GM12878 (cell line): ENCODE data around the gene SEPTIN5. TPM values are rescaled to one million over a fixed set of nuclear protein-coding genes. Genes with fewer than 3 reads are reported as not detected.

ENCODE experiments used
- ATAC-seq: fragments of 200-7000 bp; cut with Tn5 transposase; 3 replicates; pipeline ENCODE4 v1.9.1; 2020; ENCODE audit warnings: mild to moderate bottlenecking, moderate library complexity
- BruUV-seq: library from RNA; stranded (reverse); fragments of 400-500 nt; replicated peaks from 2 replicates; lab custom pipeline; 2021; lab: Mats Ljungman, UMichigan
- CTCF ChIA-PET: fragments of 300-600 bp; sonication (Branson Sonifier 250); formaldehyde crosslinking; extraction: SDS; loops from one replicate; lab custom pipeline; 2021; ENCODE audit warnings: inconsistent platforms; lab: Yijun Ruan, JAX
- POLR2A ChIA-PET: fragments of 350-600 bp; formaldehyde crosslinking; extraction: SDS; loops from one replicate; lab custom pipeline; 2021; ENCODE audit warnings: inconsistent platforms; lab: Charles Lee
- RAD21 ChIA-PET: fragments of 300-600 bp; sonication (Branson Sonifier 250); formaldehyde crosslinking; loops from one replicate; lab custom pipeline; 2023; ENCODE audit warnings: antibody characterized with exemption; ENCODE audit not compliant: unreplicated experiment; lab: Charles Lee
- SMC1A ChIA-PET: fragments of 300-600 bp; sonication (Branson Sonifier 250); formaldehyde crosslinking; loops from one replicate; lab custom pipeline; 2023; ENCODE audit not compliant: unreplicated experiment, uncharacterized antibody; lab: Charles Lee
- DNase-seq: peaks from one replicate; pipeline ENCODE4 v3.0.0-alpha.2; 2011; ENCODE audit warnings: low read depth, low spot score
- FAIRE-seq: peaks from 3 replicates; lab custom pipeline; 2011; peaks lifted over from hg19 to GRCh38; lab: Jason Lieb, UNC
- H2AFZ ChIP-seq: 2 replicates; pipeline ENCODE4 v1.6.0; 2011; ENCODE audit warnings: low read depth, low read length, control low read depth; ENCODE audit not compliant: control insufficient read depth
- H3K27ac ChIP-seq: 2 replicates; pipeline ENCODE4 v1.5.1; 2011; ENCODE audit warnings: control low read depth; ENCODE audit not compliant: control insufficient read depth, insufficient read depth
- H3K27me3 ChIP-seq, 2 experiments: replicated peaks in 1 of 2; 2 replicates each; pipeline versions ENCODE4 v1.6.0 to v1.6.1; 2011; ENCODE audit warnings: low read length in 1 of 2; ENCODE audit not compliant: control insufficient read depth in 2 of 2, insufficient read depth in 2 of 2
- H3K36me3 ChIP-seq, 2 experiments: 2 replicates each; pipeline ENCODE4 v1.5.1; 2011; ENCODE audit warnings: low read length in 1 of 2; ENCODE audit not compliant: control insufficient read depth in 2 of 2, insufficient read depth in 2 of 2
- H3K4me1 ChIP-seq: 2 replicates; pipeline ENCODE4 v1.6.1; 2011; ENCODE audit warnings: mild to moderate bottlenecking, low read length, moderate library complexity, mixed read lengths; ENCODE audit not compliant: control insufficient read depth, insufficient read depth
- H3K4me2 ChIP-seq: 2 replicates; pipeline ENCODE4 v1.6.0; 2011; ENCODE audit warnings: control low read depth; ENCODE audit not compliant: control insufficient read depth, insufficient read depth
- H3K4me3 ChIP-seq: fragments of 200-600 bp; sonication (generic); 2 replicates; pipeline ENCODE4 v1.5.1; 2016
- H3K79me2 ChIP-seq: 2 replicates; pipeline ENCODE4 v1.6.0; 2011; ENCODE audit warnings: low read length; ENCODE audit not compliant: control insufficient read depth, insufficient read depth
- H3K9ac ChIP-seq: 2 replicates; pipeline ENCODE4 v1.8.0; 2011; ENCODE audit warnings: low read length, control low read depth, mixed read lengths; ENCODE audit not compliant: control insufficient read depth, insufficient read depth
- H3K9me3 ChIP-seq: replicated peaks from 3 replicates; pipeline ENCODE4 v1.5.1; 2011; ENCODE audit warnings: mild to moderate bottlenecking, low read length; ENCODE audit not compliant: control insufficient read depth, insufficient read depth
- H4K20me1 ChIP-seq: 2 replicates; pipeline ENCODE4 v1.6.0; 2011; ENCODE audit not compliant: control insufficient read depth, insufficient read depth
- CBX5 ChIP-seq: sonication (generic); IDR thresholded peaks from 2 replicates; pipeline ENCODE4 v1.6.1; 2016; ENCODE audit warnings: low read depth, moderate library complexity, mild to moderate bottlenecking, inconsistent platforms
- E2F4 ChIP-seq: IDR thresholded peaks from 2 replicates; pipeline ENCODE4 v1.6.1; 2012; ENCODE audit warnings: low read depth, low read length, improper control_type of control experiment
- HDGF ChIP-seq: fragments of 450-650 bp; IDR thresholded peaks from 2 replicates; pipeline ENCODE4 v1.6.1; 2016; ENCODE audit warnings: antibody characterized with exemption
- NFYB ChIP-seq: IDR thresholded peaks from 2 replicates; pipeline ENCODE4 v1.6.1; 2011; ENCODE audit warnings: low read depth, mild to moderate bottlenecking, low read length, improper control_type of control experiment, moderate library complexity; ENCODE audit not compliant: insufficient read depth
- NR2C2 ChIP-seq: IDR thresholded peaks from 2 replicates; pipeline ENCODE4 v1.6.1; 2011; ENCODE audit warnings: borderline replicate concordance, low read depth; ENCODE audit not compliant: control insufficient read depth, insufficient read length
- NR2F1 ChIP-seq: fragments of 450-650 bp; conservative IDR thresholded peaks from 2 replicates; pipeline ENCODE4 v1.6.1; 2017; ENCODE audit warnings: mild to moderate bottlenecking
- RAD21 ChIP-seq: IDR thresholded peaks from 2 replicates; pipeline ENCODE4 v1.6.1; 2011; ENCODE audit warnings: mild to moderate bottlenecking, low read depth, low read length, moderate library complexity; ENCODE audit not compliant: insufficient read depth
- WGBS: methylation state at CpG from one replicate; pipeline ENCODE4 v1.1.6; 2016; ENCODE audit warnings: low lambda C conversion rate; ENCODE audit not compliant: insufficient replicate concordance, insufficient coverage; ENCODE audit errors: missing lambda C conversion rate; 5-methylcytosine and 5-hydroxymethylcytosine counted together
- in situ Hi-C: fragments of 300-500 bp; cut with MboI; formaldehyde crosslinking; loops from 9 replicates; pipeline ENCODE4 v1.14.3; 2018; ENCODE audit warnings: mixed read lengths
- intact Hi-C: fragments of 100-400 bp; cut with micrococcal nuclease; formaldehyde crosslinking; loops from one replicate; pipeline ENCODE4 v1.14.2; 2022; ENCODE audit not compliant: unreplicated experiment
- polyA plus RNA-seq, 11 experiments: library from polyadenylated mRNA; depleted of rRNA in 4 of 11; unstranded in 6 of 11; stranded (reverse) in 5 of 11; fragments of >200 nt; fragmentation: Nextera tagmentation in 4 of 11; fragmentation: Illumina TruSeq in 1 of 11; extraction: Ambion mirVana in 4 of 11; extraction: Trizol in 1 of 11; gene quantifications; 1 replicate in 1 of 11; 2 replicates in 10 of 11; pipeline versions ENCODE4 v1.2.1 to v1.2.3, GENCODE V29; 2011 to 2016; ENCODE audit warnings: inconsistent platforms in 2 of 11, missing spikeins in 2 of 11, low read depth in 1 of 11
- total RNA-seq, 4 experiments: library from RNA; depleted of rRNA in 3 of 4; stranded (reverse); fragments of >200 nt in 3 of 4; fragmentation: Illumina TruSeq in 1 of 4; extraction: Trizol in 1 of 4; gene quantifications; 2 replicates each; pipeline versions ENCODE4 v1.2.1 to v1.2.3, GENCODE V29; 2013 to 2021
- TF ChIP-seq, protein P1 (sequence below): fragments of 450-650 bp; IDR thresholded peaks from 2 replicates; pipeline ENCODE4 v1.6.1; 2018; ENCODE audit warnings: mild to moderate bottlenecking, low read depth, moderate library complexity; ENCODE audit not compliant: partially characterized antibody

The SEPTIN5 gene
- total and polyA plus RNA-seq, 10 of the 15 experiments (the other 5 are each of a cell fraction or from before 2014, with no cell fraction given): 0.13 to 1.1 (median 0.34) TPM; not detected in 5

GRCh38 chr22:19747551-19747950 lies 33.2 kb downstream of the SEPTIN5 start:
- DNase-seq (no peak), ATAC-seq (no peak), FAIRE-seq (no peak)
- no peak overlapping the region for H3K4me3 ChIP-seq
- no peaks in the 10 kb centered on the region for H3K4me1 ChIP-seq
- POLR2A ChIA-PET: no interaction called here
- 13% methylated on average over 12 of the region's 12 CpGs for WGBS
- SMC1A ChIA-PET: no interaction called here
- H3K27ac ChIP-seq: no peak overlapping the region
- intact Hi-C loops: no loop called here
- H3K79me2 ChIP-seq: no peaks in the 10 kb centered on the region
- no TSS peak for BruUV-seq
- no peak overlapping the region for H3K9ac ChIP-seq
- H3K4me2 ChIP-seq: no peak overlapping the region
- CTCF ChIA-PET: interaction anchor here (0.6 to 1.1 kb wide), 2 partner anchors 9 to 167 kb away, joined by 3 to 4 read pairs; no protein-coding TSS in a partner anchor
- H2AFZ ChIP-seq: no peak overlapping the region
- in situ Hi-C loops: no loop called here
- peaks cover 1% of the 10 kb centered on the region; the same call in 1 of the 2 replicates for H4K20me1 ChIP-seq
- H3K36me3 ChIP-seq: no peaks in the 10 kb centered on the region
- no peak for TF ChIP-seq E2F4
- RAD21 ChIA-PET: no interaction called here
- no peaks in the 10 kb centered on the region for H3K9me3 ChIP-seq
- peaks cover 0 to 3% of the 10 kb centered on the region in 2 experiments; a peak in 3 of 4 replicates for H3K27me3 ChIP-seq

- in situ Hi-C loops: no loop called here
- ChIA-PET CTCF (interaction anchor here (1.5 kb wide), 1 partner anchor 162 kb away, joined by 3 read pairs; no protein-coding TSS in a partner anchor), POLR2A (no interaction called here), RAD21 (no interaction called here), SMC1A (no interaction called here)
- H3K27me3 ChIP-seq: peaks cover 0 to 7% of the 10 kb centered on the region in 2 experiments; a peak in 3 of 4 replicates
- DNase-seq (no peak), ATAC-seq (no peak), FAIRE-seq (no peak)
- H3K4me1 ChIP-seq: no peaks in the 10 kb centered on the region
- intact Hi-C loops: no loop called here
- H3K79me2 ChIP-seq: no peaks in the 10 kb centered on the region
- peaks cover 4% of the 10 kb centered on the region; the same call in 1 of the 2 replicates for H4K20me1 ChIP-seq
- no peaks in the 10 kb centered on the region for H3K9me3 ChIP-seq
- no peaks in the 10 kb centered on the region for H3K36me3 ChIP-seq
- 9% methylated on average over 4 of the region's 4 CpGs for WGBS
- H3K4me2 ChIP-seq: no peak overlapping the region
- no peak for TF ChIP-seq NR2F1
- no peak for TF ChIP-seq NR2C2
- no peak for TF ChIP-seq HDGF
- TF ChIP-seq NFYB: no peak
- no peak for TF ChIP-seq RAD21
- TF ChIP-seq, protein P1, sequence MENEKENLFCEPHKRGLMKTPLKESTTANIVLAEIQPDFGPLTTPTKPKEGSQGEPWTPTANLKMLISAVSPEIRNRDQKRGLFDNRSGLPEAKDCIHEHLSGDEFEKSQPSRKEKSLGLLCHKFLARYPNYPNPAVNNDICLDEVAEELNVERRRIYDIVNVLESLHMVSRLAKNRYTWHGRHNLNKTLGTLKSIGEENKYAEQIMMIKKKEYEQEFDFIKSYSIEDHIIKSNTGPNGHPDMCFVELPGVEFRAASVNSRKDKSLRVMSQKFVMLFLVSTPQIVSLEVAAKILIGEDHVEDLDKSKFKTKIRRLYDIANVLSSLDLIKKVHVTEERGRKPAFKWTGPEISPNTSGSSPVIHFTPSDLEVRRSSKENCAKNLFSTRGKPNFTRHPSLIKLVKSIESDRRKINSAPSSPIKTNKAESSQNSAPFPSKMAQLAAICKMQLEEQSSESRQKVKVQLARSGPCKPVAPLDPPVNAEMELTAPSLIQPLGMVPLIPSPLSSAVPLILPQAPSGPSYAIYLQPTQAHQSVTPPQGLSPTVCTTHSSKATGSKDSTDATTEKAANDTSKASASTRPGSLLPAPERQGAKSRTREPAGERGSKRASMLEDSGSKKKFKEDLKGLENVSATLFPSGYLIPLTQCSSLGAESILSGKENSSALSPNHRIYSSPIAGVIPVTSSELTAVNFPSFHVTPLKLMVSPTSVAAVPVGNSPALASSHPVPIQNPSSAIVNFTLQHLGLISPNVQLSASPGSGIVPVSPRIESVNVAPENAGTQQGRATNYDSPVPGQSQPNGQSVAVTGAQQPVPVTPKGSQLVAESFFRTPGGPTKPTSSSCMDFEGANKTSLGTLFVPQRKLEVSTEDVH: no peak
- TF ChIP-seq CBX5: no peak
- no TSS peak for BruUV-seq
- no peak overlapping the region for H3K4me3 ChIP-seq
- H3K27ac ChIP-seq: no peak overlapping the region
- H2AFZ ChIP-seq: no peak overlapping the region
- no peak overlapping the region for H3K9ac ChIP-seq
Measured at GRCh38 chr22:19748139-19748538, 33.8 kb downstream of the SEPTIN5 start.
